ENCODE measurements around the gene LAMA5.
"Not testable (repeated sequence)": the region's sequence is repeated elsewhere in the genome, so short reads cannot be mapped to it uniquely, and the experiment has no call there.

Gene LAMA5

GRCh38 chr20:62387933-62388635 is 21.0 kb upstream of the LAMA5 start:
- no peak for DNase-seq (ENCODE audit: low read depth)

GRCh38 chr20:62387219-62387913 is 20.3 kb upstream of the LAMA5 start:
- DNase-seq (ENCODE audit: low read depth): no peak

- DNase-seq (ENCODE audit: low read depth): peak; percentile 82
These were observed 19.5 kb upstream of the LAMA5 start, which contains the start of gene RPS21 for GRCh38 chr20:62386383-62387218. RPS21 (plus strand) TSS chr20:62387103; CDS start chr20:62387339, 236 bp downstream.

- peak; percentile 73 for DNase-seq (ENCODE audit: low read depth)
These were observed 15.4 kb upstream of the LAMA5 start for GRCh38 chr20:62382306-62383198.

GRCh38 chr20:62381842-62382241 is 14.7 kb upstream of the LAMA5 start:
- no peak for DNase-seq (ENCODE audit: low read depth)

GRCh38 chr20:62381202-62381797 is 14.2 kb upstream of the LAMA5 start:
- DNase-seq (ENCODE audit: low read depth): no peak

GRCh38 chr20:62378215-62378614 is 11.1 kb upstream of the LAMA5 start:
- no peak for DNase-seq (ENCODE audit: low read depth)

- no peak for DNase-seq (ENCODE audit: low read depth)
These were observed 10.6 kb upstream of the LAMA5 start for GRCh38 chr20:62377615-62378178.

GRCh38 chr20:62377064-62377461 is 10.0 kb upstream of the LAMA5 start:
- DNase-seq (ENCODE audit: low read depth): no peak

- DNase-seq (ENCODE audit: low read depth): peak; percentile 93
These were observed 9.3 kb upstream of the LAMA5 start for GRCh38 chr20:62376112-62377063.

- DNase-seq (ENCODE audit: low read depth): no peak
These were observed 7.4 kb upstream of the LAMA5 start for GRCh38 chr20:62374331-62375152.

GRCh38 chr20:62373631-62374179 is 6.6 kb upstream of the LAMA5 start:
- DNase-seq (ENCODE audit: low read depth): not testable (repeated sequence)

- DNase-seq (ENCODE audit: low read depth): no peak
These were observed 5.2 kb upstream of the LAMA5 start for GRCh38 chr20:62372042-62372993.

GRCh38 chr20:62371588-62372041 is 4.5 kb upstream of the LAMA5 start:
- DNase-seq (ENCODE audit: low read depth): no peak

GRCh38 chr20:62370807-62371587 is 3.9 kb upstream of the LAMA5 start:
- no peak for DNase-seq (ENCODE audit: low read depth)

GRCh38 chr20:62370115-62370806 is 3.1 kb upstream of the LAMA5 start:
- DNase-seq (ENCODE audit: low read depth): peak; percentile 84
